Measurements from ENCODE around the gene KRTAP10-5.
"Not testable (repeated sequence)": the region's sequence is repeated elsewhere in the genome, so short reads cannot be mapped to it uniquely, and the experiment has no call there.

Gene KRTAP10-5

DNA sequence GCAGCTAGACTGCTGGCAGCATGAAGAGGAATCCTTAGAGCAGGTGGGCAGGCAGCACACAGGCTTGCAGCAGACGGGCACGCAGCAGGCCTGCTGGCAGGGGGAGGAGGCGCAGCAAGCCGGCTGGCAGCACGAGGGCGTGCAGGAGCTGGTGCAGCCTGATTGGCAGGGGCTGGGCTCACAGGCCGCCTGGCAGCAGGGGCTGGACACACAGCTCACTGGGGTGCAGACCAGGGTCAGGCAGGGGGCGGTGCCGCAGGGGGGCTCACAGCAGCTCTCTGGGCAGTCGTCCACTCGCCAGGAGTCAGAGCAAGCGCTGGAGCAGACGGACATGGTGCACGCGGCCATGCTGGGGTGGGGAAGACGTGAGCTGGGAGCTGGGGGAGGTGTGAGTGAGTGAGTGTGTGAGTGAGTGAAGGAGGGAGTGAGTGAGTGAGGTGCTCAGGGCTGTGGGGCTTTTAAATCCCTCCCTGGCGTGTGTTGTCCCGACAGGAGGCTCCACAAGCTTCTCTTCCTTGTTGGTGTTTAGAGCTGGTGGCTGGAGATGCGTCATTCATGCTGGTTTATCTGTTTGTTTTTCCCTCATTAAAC is at the start of gene KRTAP10-5:
KRTAP10-5 (minus strand) TSS at position 374 of the 591 bp plus-strand sequence; CDS start at position 348, 26 bp downstream.
- DNase-seq (ENCODE audit: low read depth): not testable (repeated sequence)

DNA sequence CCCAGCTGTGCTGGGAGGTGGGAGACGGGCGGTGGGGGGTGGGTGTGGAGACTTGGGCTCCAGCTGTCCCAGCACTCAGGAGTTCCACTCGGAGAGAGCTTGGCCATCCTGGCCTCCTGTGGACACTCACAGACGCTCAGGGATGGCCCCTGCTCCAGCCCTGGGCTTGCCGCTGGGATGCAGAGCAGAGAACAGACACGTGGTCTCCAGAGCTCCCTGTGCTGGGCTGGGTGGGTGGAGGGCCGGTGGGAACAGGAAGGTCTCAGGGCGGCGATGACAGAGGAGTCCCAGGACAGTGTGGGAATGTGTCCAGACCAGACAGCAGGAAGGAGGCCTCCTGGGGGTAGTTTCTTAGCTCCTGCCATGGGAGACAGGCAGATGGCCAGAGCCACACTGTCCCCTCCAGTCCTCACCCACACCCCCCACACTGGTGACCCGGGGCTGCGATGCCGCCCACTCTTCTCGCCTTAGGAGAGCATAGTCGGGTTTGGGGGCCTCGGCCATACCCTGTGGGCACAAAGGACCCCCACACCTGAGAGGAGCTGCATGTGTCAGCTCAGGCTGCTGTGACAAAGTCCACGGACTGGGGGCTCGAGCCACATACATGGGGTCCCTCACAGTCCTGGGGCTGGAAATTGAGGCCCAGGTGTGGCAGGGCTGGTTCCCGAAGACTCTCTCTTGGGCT is 48.4 kb upstream of the KRTAP10-5 start:
- DNase-seq (ENCODE audit: low read depth): no peak

- DNase-seq (ENCODE audit: low read depth): not testable (repeated sequence)
Measured at GRCh38 chr21:44627831-44628233, 47.4 kb upstream of the KRTAP10-5 start.

- not testable (repeated sequence) for DNase-seq (ENCODE audit: low read depth)
Measured at GRCh38 chr21:44627181-44627822, 46.9 kb upstream of the KRTAP10-5 start.

DNA sequence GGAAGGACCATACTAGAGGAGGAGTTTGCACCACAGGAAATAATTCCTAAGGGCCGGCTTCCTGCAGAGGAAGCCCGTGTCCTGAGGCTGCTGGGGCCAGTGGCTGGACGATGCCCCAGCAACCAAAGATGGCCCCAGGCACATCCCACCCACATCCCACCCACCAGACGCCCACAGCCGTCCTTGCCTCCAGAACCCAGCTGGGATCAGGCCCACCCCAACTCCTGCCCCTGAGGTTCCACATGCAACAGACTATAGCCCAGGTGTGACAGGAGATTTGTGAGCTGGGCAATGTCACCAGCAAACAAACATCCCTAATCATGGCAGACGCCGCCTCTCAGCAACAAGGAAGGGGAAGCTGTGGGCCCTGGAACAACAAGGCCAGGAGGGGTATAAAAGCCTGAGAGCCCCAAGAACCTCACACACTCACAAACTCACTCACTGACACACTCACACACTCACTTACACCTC is 46.3 kb upstream of the KRTAP10-5 start, which contains the start of gene KRTAP10-9:
KRTAP10-9 (plus strand) TSS at position 421 of the 471 bp plus-strand sequence. CDS start 79 bp downstream, outside the sequence.
- no peak for DNase-seq (ENCODE audit: low read depth)

- no peak for DNase-seq (ENCODE audit: low read depth)
Measured at GRCh38 chr21:44626262-44626661, 45.9 kb upstream of the KRTAP10-5 start.

GRCh38 chr21:44625756-44626155 is 45.4 kb upstream of the KRTAP10-5 start:
- no peak for DNase-seq (ENCODE audit: low read depth)

DNA sequence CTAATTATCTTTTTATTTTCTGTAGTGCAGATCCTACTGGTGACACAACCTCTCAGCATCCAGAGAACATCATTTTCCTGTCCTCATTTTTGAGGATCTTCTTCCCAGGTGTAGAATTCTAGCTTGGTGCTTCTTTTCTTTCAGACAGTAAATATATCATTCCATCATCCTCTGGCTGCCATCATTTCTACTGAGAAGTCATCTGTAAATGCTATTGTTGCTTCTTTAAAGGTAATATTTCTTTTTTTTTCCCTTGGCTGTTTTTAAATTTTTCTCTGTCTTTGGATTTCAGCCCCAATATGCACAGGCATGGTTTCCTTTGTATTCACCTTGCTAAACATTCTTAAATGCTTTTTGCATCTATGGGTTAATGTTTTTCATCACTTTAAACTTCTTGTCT is 43.2 kb upstream of the KRTAP10-5 start:
- DNase-seq (ENCODE audit: low read depth): no peak

GRCh38 chr21:44619886-44620285 is 39.5 kb upstream of the KRTAP10-5 start:
- no peak for DNase-seq (ENCODE audit: low read depth)

- DNase-seq (ENCODE audit: low read depth): no peak
Measured at GRCh38 chr21:44618909-44619308, 38.5 kb upstream of the KRTAP10-5 start.

- DNase-seq (ENCODE audit: low read depth): no peak
Measured at GRCh38 chr21:44618504-44618903, 38.1 kb upstream of the KRTAP10-5 start.

GRCh38 chr21:44617071-44617501 is 36.7 kb upstream of the KRTAP10-5 start:
- DNase-seq (ENCODE audit: low read depth): no peak

- DNase-seq (ENCODE audit: low read depth): no peak
Measured at GRCh38 chr21:44616591-44616926, 36.2 kb upstream of the KRTAP10-5 start.

DNA sequence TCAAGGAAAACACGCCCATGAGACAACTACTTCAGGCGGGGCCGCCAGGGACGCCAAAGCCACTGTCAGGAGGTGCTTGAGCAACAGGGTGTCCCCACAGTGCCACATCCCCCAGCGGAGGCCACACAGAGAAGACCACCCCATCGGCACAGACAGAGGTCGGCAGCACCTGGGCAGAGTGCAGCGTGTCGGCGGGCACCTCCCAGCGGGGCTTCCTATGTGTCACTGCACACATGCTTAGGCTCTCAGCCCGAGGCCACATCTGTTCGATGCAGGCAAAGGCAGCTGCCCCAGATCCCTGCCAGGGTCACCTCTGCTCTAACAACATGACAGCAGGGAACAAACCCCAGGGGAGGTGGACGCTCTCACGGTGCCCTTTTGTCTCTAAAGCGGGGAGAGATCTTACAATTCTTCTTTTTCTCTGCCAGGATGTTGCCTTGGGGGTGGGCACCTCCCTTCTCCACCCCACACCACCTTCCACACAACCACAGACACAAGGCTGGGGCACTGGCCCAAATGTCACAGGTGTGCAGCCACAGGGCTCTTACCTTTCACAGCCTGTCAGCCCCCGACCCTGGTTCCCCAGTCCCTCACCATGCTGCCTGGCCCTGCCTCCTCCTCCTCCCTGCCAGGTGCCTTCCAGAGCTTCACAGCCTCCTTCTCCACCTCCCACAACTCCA is 35.6 kb upstream of the KRTAP10-5 start:
- DNase-seq (ENCODE audit: low read depth): no peak

GRCh38 chr21:44615466-44615865 is 35.1 kb upstream of the KRTAP10-5 start:
- DNase-seq (ENCODE audit: low read depth): no peak

DNA sequence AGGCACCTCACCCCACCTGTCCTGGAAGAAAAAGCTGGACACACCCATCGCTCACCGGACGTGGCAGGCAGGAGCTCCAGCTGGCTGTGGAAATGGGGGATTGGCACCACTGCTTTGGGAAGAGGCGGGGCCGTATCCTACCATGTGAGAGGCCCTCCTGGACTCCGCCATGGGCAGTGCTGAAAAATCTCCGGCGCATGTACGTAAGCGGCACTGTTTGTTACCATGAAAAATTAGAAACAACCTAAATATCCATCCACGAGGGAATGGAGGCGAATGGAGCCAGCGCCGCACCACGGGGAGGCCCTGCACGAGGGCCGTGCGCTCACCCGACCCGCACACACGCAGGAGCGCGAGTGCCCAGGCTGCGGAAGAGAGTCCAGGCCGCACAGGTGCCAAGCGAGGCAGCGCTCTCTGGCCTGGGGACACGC is 34.6 kb upstream of the KRTAP10-5 start:
- DNase-seq (ENCODE audit: low read depth): no peak

DNA sequence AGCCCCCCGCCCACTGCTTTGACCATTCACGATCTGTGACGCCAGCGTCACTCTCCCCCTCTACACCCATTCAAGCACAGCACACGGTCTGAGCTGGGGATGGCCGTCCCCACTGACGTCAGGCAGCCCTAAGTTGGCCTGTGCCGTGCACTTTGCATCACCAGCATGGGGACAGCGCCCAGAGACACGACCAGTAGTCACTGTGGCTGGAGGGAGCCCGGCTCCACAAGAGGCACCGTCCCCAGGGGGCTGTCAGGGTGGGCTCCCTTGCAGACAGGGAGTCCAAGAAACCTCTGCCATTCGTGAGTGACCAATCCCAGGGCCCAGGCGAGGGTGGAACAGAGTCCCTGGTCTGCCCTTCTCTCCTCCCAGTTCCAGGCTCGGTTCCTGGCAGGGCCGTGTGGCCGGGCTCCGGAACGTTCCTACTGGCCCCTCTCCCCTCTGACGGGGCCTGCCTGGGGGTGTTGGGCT is 33.8 kb upstream of the KRTAP10-5 start:
- DNase-seq (ENCODE audit: low read depth): no peak

- DNase-seq (ENCODE audit: low read depth): no peak
Measured at GRCh38 chr21:44613386-44614155, 33.2 kb upstream of the KRTAP10-5 start.

GRCh38 chr21:44612669-44613229 is 32.3 kb upstream of the KRTAP10-5 start:
- DNase-seq (ENCODE audit: low read depth): no peak

- no peak for DNase-seq (ENCODE audit: low read depth)
Measured at GRCh38 chr21:44612029-44612486, 31.7 kb upstream of the KRTAP10-5 start, which contains the start of gene KRTAP10-8. Gene KRTAP10-8 (plus strand): TSS chr21:44612079. CDS start chr21:44612101, 22 bp downstream.

- no peak for DNase-seq (ENCODE audit: low read depth)
Measured at GRCh38 chr21:44611551-44611950, 31.1 kb upstream of the KRTAP10-5 start.
